B cell (primary cell): Measurements from ENCODE around the gene NAA10. TPM values are rescaled to one million over a fixed set of nuclear protein-coding genes. Genes with fewer than 3 reads are reported as not detected.

Experiments used
- ATAC-seq: fragments of 200-7000 bp; cut with Tn5 transposase; one replicate; pipeline ENCODE4 v1.10.0; 2021; ENCODE audit warnings: low read depth, mild to moderate bottlenecking, moderate number of reproducible peaks, moderate library complexity
- CTCF ChIA-PET: fragments of 350-600 bp; sonication (Branson Sonifier 250); formaldehyde crosslinking; loops from one replicate; lab custom pipeline; 2021; ENCODE audit warnings: antibody characterized with exemption, inconsistent platforms; lab: Charles Lee
- POLR2A ChIA-PET: fragments of 350-600 bp; sonication (Branson Sonifier 250); formaldehyde crosslinking; loops from one replicate; lab custom pipeline; 2021; ENCODE audit warnings: antibody characterized with exemption; lab: Charles Lee
- DNase-seq: peaks from one replicate; pipeline ENCODE4 v3.0.0; 2013
- H2AFZ ChIP-seq: 2 replicates; pipeline ENCODE4 v1.6.1; 2012; ENCODE audit warnings: mild to moderate bottlenecking, low read depth, low read length; ENCODE audit not compliant: insufficient read depth, poor library complexity, severe bottlenecking
- H3K27ac ChIP-seq, 2 donors: 1 replicate in 1 of 2; 2 replicates in 1 of 2; pipeline ENCODE4 v1.5.1; 2012 to 2013; ENCODE audit warnings: low read length in 2 of 2, mild to moderate bottlenecking in 2 of 2, moderate library complexity in 1 of 2
- H3K27me3 ChIP-seq, 4 experiments: fragments of 200-600 bp in 1 of 4; sonication (generic) in 1 of 4; replicated peaks in 1 of 4; 1 replicate in 2 of 4; 2 replicates in 2 of 4; pipeline versions ENCODE4 v1.6.1 to v1.7.0; 2013 to 2016; ENCODE audit warnings: low read length in 3 of 4, mild to moderate bottlenecking in 2 of 4, mixed read lengths in 1 of 4, moderate library complexity in 1 of 4; ENCODE audit not compliant: insufficient read depth in 4 of 4, control insufficient read depth in 3 of 4; ENCODE audit errors: control extremely low read depth in 1 of 4
- H3K36me3 ChIP-seq, 2 experiments: replicated peaks in 1 of 2; 1 replicate in 1 of 2; 2 replicates in 1 of 2; pipeline versions ENCODE4 v1.6.1 to v1.7.1; 2013; ENCODE audit warnings: low read length in 1 of 2; ENCODE audit not compliant: insufficient read depth in 2 of 2, control insufficient read depth in 1 of 2; ENCODE audit errors: control extremely low read depth in 1 of 2, extremely low read depth in 1 of 2
- H3K4me1 ChIP-seq, 2 donors: fragments of 200-600 bp in 1 of 2; sonication (generic) in 1 of 2; 1 replicate in 1 of 2; 2 replicates in 1 of 2; pipeline versions ENCODE4 v1.5.1 to v1.6.1; 2013 to 2017; ENCODE audit warnings: low read length in 2 of 2; ENCODE audit not compliant: control insufficient read depth in 2 of 2, insufficient read depth in 2 of 2
- H3K4me2 ChIP-seq: replicated peaks from 2 replicates; pipeline ENCODE3; 2012; ENCODE audit warnings: mild to moderate bottlenecking, low read depth, low read length; ENCODE audit not compliant: poor library complexity, severe bottlenecking
- H3K4me3 ChIP-seq, 5 experiments: fragments of 200-600 bp in 1 of 5; sonication (generic) in 1 of 5; 1 replicate in 3 of 5; 2 replicates in 2 of 5; pipeline versions ENCODE4 v1.5.1 to v1.7.0; 2011 to 2016; ENCODE audit warnings: low read length in 4 of 5, mild to moderate bottlenecking in 4 of 5, low read depth in 2 of 5, control low read depth in 1 of 5, moderate library complexity in 1 of 5; ENCODE audit not compliant: insufficient read depth in 1 of 5; ENCODE audit errors: control extremely low read depth in 1 of 5, extremely low read depth in 1 of 5
- H3K79me2 ChIP-seq: fragments of 200-600 bp; sonication (generic); one replicate; pipeline ENCODE4 v1.6.0; 2016; ENCODE audit warnings: low read length; ENCODE audit not compliant: control insufficient read depth, insufficient read depth
- H3K9ac ChIP-seq: fragments of 200-600 bp; sonication (generic); 2 replicates; pipeline ENCODE4 v1.6.1; 2017; ENCODE audit warnings: mild to moderate bottlenecking, low read length, moderate library complexity
- H3K9me3 ChIP-seq, 3 donors: one replicate each; pipeline versions ENCODE4 v1.6.1 to v1.7.1; 2013; ENCODE audit warnings: low read length in 2 of 3; ENCODE audit not compliant: control insufficient read depth in 2 of 3, insufficient read depth in 1 of 3; ENCODE audit errors: control extremely low read depth in 1 of 3
- H4K20me1 ChIP-seq: 2 replicates; pipeline ENCODE4 v1.6.0; 2012; ENCODE audit warnings: mild to moderate bottlenecking, low read length; ENCODE audit not compliant: insufficient read depth, control insufficient read depth, poor library complexity, severe bottlenecking
- H3K27ac Mint-ChIP-seq: one replicate; pipeline ENCODE4 v1.8.0; 2021; ENCODE audit warnings: mixed read lengths
- H3K27me3 Mint-ChIP-seq: one replicate; pipeline ENCODE4 v1.8.0; 2021; ENCODE audit warnings: mixed read lengths
- H3K4me1 Mint-ChIP-seq: one replicate; pipeline ENCODE4 v1.8.0; 2021; ENCODE audit warnings: mixed read lengths
- H3K4me3 Mint-ChIP-seq: one replicate; pipeline ENCODE4 v1.8.0; 2021; ENCODE audit warnings: mixed read lengths
- H3K9me3 Mint-ChIP-seq: one replicate; pipeline ENCODE4 v1.8.0; 2022; ENCODE audit warnings: mixed read lengths; ENCODE audit not compliant: insufficient read depth
- EZH2 ChIP-seq: IDR thresholded peaks from 2 replicates; pipeline ENCODE4 v1.6.1; 2012; ENCODE audit warnings: borderline replicate concordance, low read depth, mild to moderate bottlenecking, moderate library complexity, low read length; ENCODE audit not compliant: insufficient read depth, poor library complexity, severe bottlenecking
- whole genome bisulfite sequencing: methylation state at CpG from one replicate; pipeline ENCODE4 v1.1.5; 2013; ENCODE audit warnings: missing lambda C conversion rate; ENCODE audit not compliant: insufficient coverage; 5-methylcytosine and 5-hydroxymethylcytosine counted together
- intact Hi-C: fragments of 100-400 bp; cut with micrococcal nuclease; formaldehyde crosslinking; loops from one replicate; pipeline ENCODE4 v1.10.0; 2022
- polyA plus RNA-seq: library from polyadenylated mRNA; depleted of rRNA; stranded (reverse); fragments of >200 nt; gene quantifications from 2 replicates; pipeline ENCODE4 v1.2.3, GENCODE V29; 2012
- total RNA-seq, 2 donors: library from RNA; stranded (reverse); fragments of 120-200 nt in 1 of 2; gene quantifications; 1 replicate in 1 of 2; 2 replicates in 1 of 2; pipeline versions ENCODE4 v1.2.3 to v1.2.4, GENCODE V29; 2013 to 2022
- TF ChIP-seq, protein P1 (sequence below): fragments of 200-600 bp; IDR thresholded peaks from one replicate; pipeline ENCODE4 v1.8.0; 2022; ENCODE audit warnings: antibody characterized with exemption, mild to moderate bottlenecking

Gene NAA10
- total and polyA plus RNA-seq, 2 donors (not counting 1 experiment from before 2014, with no cell fraction given) = 78.3 to 102 TPM

DNA sequence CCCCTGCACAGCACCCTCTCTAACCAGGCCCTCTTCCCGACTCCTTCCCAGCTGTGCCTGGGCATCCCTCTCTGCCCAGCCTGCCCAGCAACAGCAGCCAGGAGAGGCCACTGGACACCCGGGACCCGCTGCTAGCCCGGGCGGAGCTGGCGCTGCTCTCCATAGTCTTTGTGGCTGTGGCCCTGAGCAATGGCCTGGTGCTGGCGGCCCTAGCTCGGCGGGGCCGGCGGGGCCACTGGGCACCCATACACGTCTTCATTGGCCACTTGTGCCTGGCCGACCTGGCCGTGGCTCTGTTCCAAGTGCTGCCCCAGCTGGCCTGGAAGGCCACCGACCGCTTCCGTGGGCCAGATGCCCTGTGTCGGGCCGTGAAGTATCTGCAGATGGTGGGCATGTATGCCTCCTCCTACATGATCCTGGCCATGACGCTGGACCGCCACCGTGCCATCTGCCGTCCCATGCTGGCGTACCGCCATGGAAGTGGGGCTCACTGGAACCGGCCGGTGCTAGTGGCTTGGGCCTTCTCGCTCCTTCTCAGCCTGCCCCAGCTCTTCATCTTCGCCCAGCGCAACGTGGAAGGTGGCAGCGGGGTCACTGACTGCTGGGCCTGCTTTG, 29.2 kb downstream of the NAA10 start:
- intact Hi-C loops = no loop called here
- H3K27ac ChIP-seq = no peak overlapping the region
- 97% methylated on average over 30 of the region's 32 CpGs for WGBS
- H3K79me2 ChIP-seq = no peaks in the 10 kb centered on the region
- no peaks in the 10 kb centered on the region for H3K9me3 ChIP-seq
- H3K27me3 ChIP-seq = no peaks in the 10 kb centered on the region
- no peak overlapping the region for H3K4me3 ChIP-seq
- no peak for DNase-seq
- H3K4me1 ChIP-seq = peaks cover 43 to 45% of the 10 kb centered on the region in 2 donors
- H3K9me3 Mint-ChIP-seq = no peaks in the 10 kb centered on the region
- TF ChIP-seq, protein P1, sequence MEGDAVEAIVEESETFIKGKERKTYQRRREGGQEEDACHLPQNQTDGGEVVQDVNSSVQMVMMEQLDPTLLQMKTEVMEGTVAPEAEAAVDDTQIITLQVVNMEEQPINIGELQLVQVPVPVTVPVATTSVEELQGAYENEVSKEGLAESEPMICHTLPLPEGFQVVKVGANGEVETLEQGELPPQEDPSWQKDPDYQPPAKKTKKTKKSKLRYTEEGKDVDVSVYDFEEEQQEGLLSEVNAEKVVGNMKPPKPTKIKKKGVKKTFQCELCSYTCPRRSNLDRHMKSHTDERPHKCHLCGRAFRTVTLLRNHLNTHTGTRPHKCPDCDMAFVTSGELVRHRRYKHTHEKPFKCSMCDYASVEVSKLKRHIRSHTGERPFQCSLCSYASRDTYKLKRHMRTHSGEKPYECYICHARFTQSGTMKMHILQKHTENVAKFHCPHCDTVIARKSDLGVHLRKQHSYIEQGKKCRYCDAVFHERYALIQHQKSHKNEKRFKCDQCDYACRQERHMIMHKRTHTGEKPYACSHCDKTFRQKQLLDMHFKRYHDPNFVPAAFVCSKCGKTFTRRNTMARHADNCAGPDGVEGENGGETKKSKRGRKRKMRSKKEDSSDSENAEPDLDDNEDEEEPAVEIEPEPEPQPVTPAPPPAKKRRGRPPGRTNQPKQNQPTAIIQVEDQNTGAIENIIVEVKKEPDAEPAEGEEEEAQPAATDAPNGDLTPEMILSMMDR = no peak
- TF ChIP-seq EZH2 = no peak
- POLR2A ChIA-PET = no interaction called here
- peaks cover 43% of the 10 kb centered on the region for H3K4me1 Mint-ChIP-seq
- H3K4me2 ChIP-seq = no peak overlapping the region
- H2AFZ ChIP-seq = no peak overlapping the region
- no peak overlapping the region for H3K9ac ChIP-seq
- peaks cover 0 to 18% of the 10 kb centered on the region in 2 experiments for H3K36me3 ChIP-seq
- no peak for ATAC-seq
- no peak overlapping the region for H3K4me3 Mint-ChIP-seq
- peaks cover 17% of the 10 kb centered on the region for H4K20me1 ChIP-seq
- H3K27me3 Mint-ChIP-seq = no peaks in the 10 kb centered on the region
- H3K27ac Mint-ChIP-seq = peak overlapping the region; percentile 68
- CTCF ChIA-PET = no interaction called here
